GM06990 (cell line): ENCODE data around the gene KRT16.

Experiments
- DNase-seq: peaks from one replicate; pipeline ENCODE4 v3.0.0-alpha.2; 2011; ENCODE audit not compliant: insufficient read length; ENCODE audit errors: extremely low read depth
- H3K27me3 ChIP-seq: replicated peaks from 2 replicates; pipeline ENCODE4 v1.6.0; 2011; ENCODE audit warnings: low read length; ENCODE audit not compliant: control insufficient read depth, insufficient read depth
- H3K36me3 ChIP-seq: 2 replicates; pipeline ENCODE4 v1.5.1; 2011; ENCODE audit warnings: low read length; ENCODE audit not compliant: control insufficient read depth, insufficient read depth
- H3K4me3 ChIP-seq: replicated peaks from 2 replicates; pipeline ENCODE4 v1.5.1; 2011; ENCODE audit warnings: low read depth, mild to moderate bottlenecking, control low read depth, low read length
- CTCF ChIP-seq: IDR thresholded peaks from 2 replicates; pipeline ENCODE4 v1.5.1; 2011; ENCODE audit warnings: low read length, control low read depth, mild to moderate bottlenecking, inconsistent platforms; ENCODE audit not compliant: insufficient read depth, poor library complexity, severe bottlenecking

KRT16 gene

GRCh38 chr17:41634639-41635038 lies 22.1 kb upstream of the KRT16 start:
- Histone ChIP-seq H3K27me3 (no peaks in the 10 kb centered on the region; the same call in 1 of the 2 replicates), H3K36me3 (no peaks in the 10 kb centered on the region), H3K4me3 (no peak overlapping the region)
- TF ChIP-seq CTCF = no peak
- no peak for DNase-seq

GRCh38 chr17:41633556-41634199 lies 21.1 kb upstream of the KRT16 start:
- no peak for TF ChIP-seq CTCF
- no peak for DNase-seq
- Histone ChIP-seq H3K4me3 (no peak overlapping the region), H3K27me3 (no peaks in the 10 kb centered on the region; the same call in 1 of the 2 replicates), H3K36me3 (no peaks in the 10 kb centered on the region)

- Histone ChIP-seq H3K27me3 (no peaks in the 10 kb centered on the region), H3K4me3 (no peak overlapping the region)
These were observed 20.0 kb upstream of the KRT16 start for GRCh38 chr17:41632482-41633105.

GRCh38 chr17:41631898-41632285 lies 19.3 kb upstream of the KRT16 start:
- Histone ChIP-seq H3K36me3 (no peaks in the 10 kb centered on the region), H3K4me3 (no peak overlapping the region), H3K27me3 (no peaks in the 10 kb centered on the region)
- no peak for TF ChIP-seq CTCF
- no peak for DNase-seq

More at GRCh38 chr17:41632482-41633105, 20.0 kb upstream of the KRT16 start:
- DNase-seq = no peak
- no peak for TF ChIP-seq CTCF
- no peaks in the 10 kb centered on the region for H3K36me3 ChIP-seq

- no peak for TF ChIP-seq CTCF
- Histone ChIP-seq H3K4me3 (no peak overlapping the region), H3K27me3 (no peaks in the 10 kb centered on the region), H3K36me3 (no peaks in the 10 kb centered on the region)
- DNase-seq = no peak
These were observed 18.7 kb upstream of the KRT16 start for GRCh38 chr17:41631025-41631897.
